Prostate gland (tissue), 2 donors: Measurements from ENCODE around the gene TEX22.

Experiments used
- POLR2AphosphoS5 ChIP-seq: sonication (generic); formaldehyde crosslinking; IDR thresholded peaks from one replicate; pipeline ENCODE4 v1.6.1; 2017; ENCODE audit warnings: antibody characterized with exemption
- TF ChIP-seq, protein P1 (sequence below), 4 experiments: fragments of 200-600 bp in 2 of 4; fragments of 450-650 bp in 2 of 4; sonication (generic) in 2 of 4; IDR thresholded peaks; 1 replicate in 3 of 4; 2 replicates in 1 of 4; pipeline ENCODE4 v1.5.1; 2016 to 2019; ENCODE audit warnings: antibody characterized with exemption in 4 of 4, mild to moderate bottlenecking in 2 of 4, moderate library complexity in 2 of 4

GRCh38 chr14:105399466-105399775 lies 1.1 kb downstream of the TEX22 start:
- TF ChIP-seq, protein P1, sequence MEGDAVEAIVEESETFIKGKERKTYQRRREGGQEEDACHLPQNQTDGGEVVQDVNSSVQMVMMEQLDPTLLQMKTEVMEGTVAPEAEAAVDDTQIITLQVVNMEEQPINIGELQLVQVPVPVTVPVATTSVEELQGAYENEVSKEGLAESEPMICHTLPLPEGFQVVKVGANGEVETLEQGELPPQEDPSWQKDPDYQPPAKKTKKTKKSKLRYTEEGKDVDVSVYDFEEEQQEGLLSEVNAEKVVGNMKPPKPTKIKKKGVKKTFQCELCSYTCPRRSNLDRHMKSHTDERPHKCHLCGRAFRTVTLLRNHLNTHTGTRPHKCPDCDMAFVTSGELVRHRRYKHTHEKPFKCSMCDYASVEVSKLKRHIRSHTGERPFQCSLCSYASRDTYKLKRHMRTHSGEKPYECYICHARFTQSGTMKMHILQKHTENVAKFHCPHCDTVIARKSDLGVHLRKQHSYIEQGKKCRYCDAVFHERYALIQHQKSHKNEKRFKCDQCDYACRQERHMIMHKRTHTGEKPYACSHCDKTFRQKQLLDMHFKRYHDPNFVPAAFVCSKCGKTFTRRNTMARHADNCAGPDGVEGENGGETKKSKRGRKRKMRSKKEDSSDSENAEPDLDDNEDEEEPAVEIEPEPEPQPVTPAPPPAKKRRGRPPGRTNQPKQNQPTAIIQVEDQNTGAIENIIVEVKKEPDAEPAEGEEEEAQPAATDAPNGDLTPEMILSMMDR (IDR thresholded peaks at IDR 0.05), result no peak
- no peak for TF ChIP-seq POLR2AphosphoS5
